Epithelial cell of proximal tubule (primary cell): ENCODE measurements around the gene CELSR1. TPM values are rescaled to one million over a fixed set of nuclear protein-coding genes. Genes with fewer than 3 reads are reported as not detected.

Experiments
- DNase-seq: peaks from one replicate; pipeline ENCODE4 v3.0.0-alpha.2; 2011; ENCODE audit warnings: low read depth
- H3K4me3 ChIP-seq: 2 replicates; pipeline ENCODE4 v1.5.1; 2011; ENCODE audit warnings: low read depth, mild to moderate bottlenecking, low read length
- CTCF ChIP-seq: conservative IDR thresholded peaks from 2 replicates; pipeline ENCODE4 v1.5.1; 2012; ENCODE audit warnings: low read depth, mild to moderate bottlenecking, low read length
- total RNA-seq: library from RNA; depleted of rRNA; stranded (reverse); fragments of >200 nt; gene quantifications from 2 replicates; pipeline ENCODE4 v1.2.3, GENCODE V29; 2015

CELSR1 gene
- total RNA-seq, 1 donor from 2014 or later = 85.0 TPM

GRCh38 chr22:46336119-46337078 lies 201.0 kb downstream of the CELSR1 start:
- H3K4me3 ChIP-seq = peak overlapping the region; percentile 92
- no peak for DNase-seq
- TF ChIP-seq CTCF = no peak

GRCh38 chr22:46335201-46336118 lies 202.0 kb downstream of the CELSR1 start, which contains the start of gene TRMU:
TRMU (plus strand) TSS chr22:46335714; CDS start chr22:46335765, 51 bp downstream.
- TF ChIP-seq CTCF = no peak
- no peak for DNase-seq
- peak within 1 kb of the TSS; percentile 92 for H3K4me3 ChIP-seq

GRCh38 chr22:46331496-46331895 lies 205.9 kb downstream of the CELSR1 start:
- TF ChIP-seq CTCF = no peak
- no peak for DNase-seq

GRCh38 chr22:46330426-46330825 lies 207.0 kb downstream of the CELSR1 start:
- DNase-seq = no peak
- no peak overlapping the region for H3K4me3 ChIP-seq
- no peak for TF ChIP-seq CTCF

More at GRCh38 chr22:46331496-46331895, 205.9 kb downstream of the CELSR1 start:
- no peak overlapping the region for H3K4me3 ChIP-seq

GRCh38 chr22:46329616-46330015 lies 207.8 kb downstream of the CELSR1 start:
- H3K4me3 ChIP-seq = no peak overlapping the region
- DNase-seq = no peak
- no peak for TF ChIP-seq CTCF

GRCh38 chr22:46328797-46329196 lies 208.6 kb downstream of the CELSR1 start:
- H3K4me3 ChIP-seq = no peak overlapping the region
- no peak for TF ChIP-seq CTCF

More at GRCh38 chr22:46328797-46329196, 208.6 kb downstream of the CELSR1 start:
- DNase-seq = no peak
